Mesothelial cell of epicardium (in vitro differentiated cells): ENCODE measurements around the gene FAM120B. TPM values are rescaled to one million over a fixed set of nuclear protein-coding genes. Genes with fewer than 3 reads are reported as not detected.
A peak's percentile ranks its signal among the peaks of the same experiment; 100 is the strongest.

Source experiments
- DNase-seq, 2 experiments: peaks; one replicate each; pipeline ENCODE4 v3.0.0; 2021; ENCODE audit warnings: low spot score in 2 of 2; ENCODE audit not compliant: unreplicated experiment in 2 of 2
- H3K27ac Mint-ChIP-seq: 2 replicates; pipeline ENCODE4 v1.8.0; 2021; ENCODE audit warnings: mixed read lengths
- H3K27me3 Mint-ChIP-seq: 2 replicates; pipeline ENCODE4 v1.8.0; 2021; ENCODE audit warnings: low read depth, mixed read lengths
- H3K36me3 Mint-ChIP-seq: 2 replicates; pipeline ENCODE4 v1.8.0; 2021; ENCODE audit warnings: mixed read lengths
- H3K4me1 Mint-ChIP-seq: 2 replicates; pipeline ENCODE4 v1.8.0; 2021; ENCODE audit warnings: mixed read lengths
- H3K4me3 Mint-ChIP-seq: 2 replicates; pipeline ENCODE4 v1.8.0; 2021; ENCODE audit warnings: mild to moderate bottlenecking, moderate library complexity, mixed read lengths
- H3K9me3 Mint-ChIP-seq: 2 replicates; pipeline ENCODE4 v1.8.0; 2021; ENCODE audit warnings: mixed read lengths
- CTCF ChIP-seq: fragments of 200-600 bp; sonication (generic); IDR thresholded peaks from one replicate; pipeline ENCODE4 v1.5.0; 2021; ENCODE audit warnings: antibody characterized with exemption; ENCODE audit not compliant: unreplicated experiment
- total RNA-seq: library from RNA; stranded (reverse); gene quantifications from 3 replicates; pipeline ENCODE4 v1.2.1, GENCODE V29; 2021

The FAM120B gene
- total RNA-seq, 1 donor from 2014 or later, result 44.1 TPM

DNA sequence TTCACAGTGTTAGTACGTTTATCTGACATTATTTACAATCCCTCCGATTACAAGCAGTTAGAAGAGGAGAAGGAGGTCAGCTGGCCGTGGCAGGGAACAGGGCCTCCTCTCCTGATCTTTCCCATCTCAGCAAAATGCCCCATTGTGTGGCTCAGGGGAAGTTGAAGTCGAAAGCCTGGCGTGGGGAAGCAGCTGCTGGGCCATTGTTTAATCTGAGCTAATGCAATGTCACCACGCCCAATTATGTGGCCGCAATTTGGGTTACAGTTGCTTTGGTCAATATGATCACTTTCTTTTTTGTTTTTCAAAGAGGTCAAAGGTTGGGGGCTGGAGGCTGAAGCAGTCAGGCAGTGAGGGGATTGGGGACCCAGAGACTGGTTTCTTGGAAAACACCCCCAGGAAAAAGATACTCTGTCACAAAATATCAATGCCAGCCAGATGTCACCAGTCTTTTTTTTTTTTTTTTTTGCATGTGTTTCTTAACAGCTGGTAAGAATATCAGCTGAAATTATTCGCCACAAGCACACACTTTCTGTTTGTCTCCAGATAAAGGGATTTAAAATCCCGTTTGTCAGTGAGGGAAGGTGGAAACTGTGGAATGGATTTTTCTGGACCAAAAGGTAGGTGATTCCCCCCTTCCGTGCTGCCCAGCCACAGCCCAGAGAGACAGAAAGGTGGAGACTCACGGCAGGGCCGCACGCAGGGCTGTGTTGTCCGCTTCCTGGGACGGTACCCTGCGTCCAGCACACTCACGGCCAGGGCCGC is 40.3 kb upstream of the FAM120B start:
- TF ChIP-seq CTCF, result no peak
- H3K36me3 Mint-ChIP-seq, result no peaks in the 10 kb centered on the region
- no peaks in the 10 kb centered on the region for H3K9me3 Mint-ChIP-seq
- H3K27me3 Mint-ChIP-seq, result no peaks in the 10 kb centered on the region
- H3K27ac Mint-ChIP-seq, result no peak overlapping the region
- no peak for DNase-seq
- H3K4me3 Mint-ChIP-seq, result no peak overlapping the region
- H3K4me1 Mint-ChIP-seq, result peaks cover 22% of the 10 kb centered on the region

- H3K4me1 Mint-ChIP-seq, result peaks cover 24% of the 10 kb centered on the region
- no peaks in the 10 kb centered on the region for H3K27me3 Mint-ChIP-seq
- H3K4me3 Mint-ChIP-seq, result no peak overlapping the region
- H3K27ac Mint-ChIP-seq, result no peak overlapping the region
- DNase-seq, result no peak
- TF ChIP-seq CTCF, result no peak
- no peaks in the 10 kb centered on the region for H3K9me3 Mint-ChIP-seq
- no peaks in the 10 kb centered on the region for H3K36me3 Mint-ChIP-seq
Observed at GRCh38 chr6:170267688-170268087, 38.9 kb upstream of the FAM120B start.

DNA sequence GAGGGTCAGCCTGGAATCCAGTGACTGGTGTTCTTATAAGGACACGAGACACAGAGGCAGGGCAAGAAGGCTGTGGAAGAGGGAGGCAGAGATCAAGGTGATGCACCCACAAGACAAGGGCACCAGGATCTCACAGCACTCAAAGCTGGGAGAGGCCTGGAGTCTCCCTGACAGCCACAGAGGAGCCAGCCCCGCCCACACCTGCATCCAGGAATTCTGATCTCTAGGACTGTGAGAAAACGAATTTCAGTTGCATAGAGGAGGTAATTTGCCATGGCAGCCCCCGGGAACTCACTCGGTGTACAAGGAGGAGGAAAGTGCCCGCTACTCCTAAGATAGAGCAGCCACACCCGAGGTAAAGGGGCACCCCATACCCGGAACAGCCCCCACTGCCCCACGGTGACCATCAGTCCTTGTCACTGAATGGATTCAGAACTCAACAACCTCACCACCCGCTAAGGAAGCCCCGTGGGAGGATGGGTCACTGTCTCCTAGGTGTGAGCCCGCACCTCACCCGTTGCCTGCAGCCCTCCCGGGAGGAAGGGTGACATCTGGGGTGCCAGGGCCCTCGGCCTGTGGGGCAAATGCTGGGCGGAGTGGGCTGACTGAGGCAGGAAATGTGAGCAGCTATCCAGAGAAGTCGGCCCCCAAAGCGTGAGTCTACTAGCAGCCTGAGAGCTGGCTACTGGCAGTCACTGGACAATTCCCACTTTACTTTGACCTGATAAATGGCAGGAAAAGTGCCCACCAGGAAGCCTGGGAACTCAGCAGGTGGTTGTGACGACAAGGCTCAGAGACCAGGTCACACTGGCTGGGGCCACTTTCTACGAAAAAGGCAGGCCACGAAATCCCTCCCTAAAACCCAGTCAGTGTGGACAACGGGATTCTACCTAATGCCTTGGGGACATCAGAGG is 38.1 kb upstream of the FAM120B start:
- Mint-ChIP-seq H3K9me3 (no peaks in the 10 kb centered on the region), H3K27ac (no peak overlapping the region), H3K4me1 (peaks cover 24% of the 10 kb centered on the region), H3K4me3 (no peak overlapping the region), H3K36me3 (no peaks in the 10 kb centered on the region), H3K27me3 (no peaks in the 10 kb centered on the region)
- TF ChIP-seq CTCF, result no peak
- DNase-seq, result no peak

DNA sequence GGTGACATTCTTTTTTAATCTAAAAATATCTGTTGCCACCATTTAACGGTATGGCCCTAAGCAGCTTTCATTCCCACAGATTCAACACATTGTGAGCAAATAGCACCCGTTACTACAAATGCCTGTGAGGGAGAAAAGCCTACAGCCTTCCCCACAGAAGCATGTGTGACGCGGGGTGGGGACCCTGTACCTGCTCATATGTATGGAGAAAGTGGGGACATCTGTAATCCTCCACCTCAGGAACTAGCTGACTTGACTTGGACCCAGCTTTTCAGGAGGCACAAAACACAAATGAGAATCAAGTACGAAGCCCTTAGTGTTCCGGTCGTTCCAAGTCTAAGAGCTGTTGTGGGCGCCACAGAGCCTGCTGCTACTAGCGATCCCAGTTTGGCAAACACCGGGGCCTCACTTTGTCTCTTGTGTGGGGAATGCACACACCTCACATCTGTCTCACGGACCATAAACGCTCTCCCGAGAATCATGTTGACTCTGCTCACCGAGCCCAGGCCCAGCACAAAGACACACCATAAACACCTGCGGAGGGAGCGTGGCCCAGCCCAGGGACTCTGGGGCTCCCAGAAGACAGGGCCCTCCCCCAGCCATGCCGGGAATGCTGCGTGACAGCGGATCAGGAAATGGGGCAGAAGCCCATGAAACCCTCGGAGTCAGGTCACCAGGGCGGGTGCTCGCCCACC is 37.3 kb upstream of the FAM120B start:
- Mint-ChIP-seq H3K9me3 (no peaks in the 10 kb centered on the region), H3K4me3 (peak overlapping the region; percentile 4), H3K27ac (peak overlapping the region; percentile 71), H3K4me1 (peaks cover 24% of the 10 kb centered on the region), H3K27me3 (no peaks in the 10 kb centered on the region), H3K36me3 (no peaks in the 10 kb centered on the region)
- DNase-seq, result no peak
- TF ChIP-seq CTCF, result no peak

DNA sequence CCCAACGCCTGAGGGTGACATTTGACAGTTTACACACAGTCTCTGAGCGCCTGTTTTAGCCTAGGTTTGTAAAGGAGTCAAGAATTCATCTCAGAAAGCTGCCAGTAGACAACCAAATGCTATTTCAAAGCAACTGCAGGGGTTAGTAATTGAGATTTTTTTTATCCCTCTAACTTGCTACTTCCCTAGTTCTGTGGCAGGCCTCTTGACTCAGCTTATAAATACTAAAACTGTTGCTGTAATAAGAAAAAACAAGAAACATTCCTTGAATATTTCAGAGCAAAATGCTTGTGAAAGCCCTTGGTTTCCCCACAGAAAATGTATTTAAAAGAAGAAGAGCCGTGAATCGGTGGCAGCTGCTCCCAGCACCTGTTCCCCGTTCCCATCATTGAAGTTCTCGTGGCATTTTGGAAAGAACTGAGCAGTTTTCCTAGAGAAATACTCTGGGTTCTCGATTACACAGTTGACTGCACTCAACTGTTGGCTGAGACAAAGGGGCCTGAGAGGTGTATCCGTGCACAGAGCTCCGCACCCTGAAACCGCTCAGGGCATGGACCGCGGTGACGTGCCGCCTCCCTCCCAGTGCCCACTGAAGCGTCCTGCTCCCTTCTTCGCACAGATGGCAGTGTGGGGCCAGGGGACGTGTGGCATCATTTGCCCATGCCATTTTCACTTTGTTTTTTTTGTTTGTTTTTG is 36.6 kb upstream of the FAM120B start:
- Mint-ChIP-seq H3K36me3 (no peaks in the 10 kb centered on the region), H3K27ac (peak overlapping the region; percentile 71), H3K9me3 (no peaks in the 10 kb centered on the region), H3K27me3 (peaks cover 3% of the 10 kb centered on the region), H3K4me1 (peaks cover 24% of the 10 kb centered on the region), H3K4me3 (peak overlapping the region; percentile 4)
- DNase-seq, result no peak
- no peak for TF ChIP-seq CTCF
